HG03565 (cell line): Measurements from ENCODE around the gene CFB.
"Not testable (repeated sequence)": the region's sequence is repeated elsewhere in the genome, so short reads cannot be mapped to it uniquely, and the experiment has no call there.

ENCODE experiments used
- ATAC-seq: cut with Tn5 transposase; IDR thresholded peaks from one replicate; pipeline ENCODE4 v1.9.1; 2021; ENCODE audit warnings: mild to moderate bottlenecking, moderate library complexity; ENCODE audit not compliant: unreplicated experiment

CFB gene

DNA sequence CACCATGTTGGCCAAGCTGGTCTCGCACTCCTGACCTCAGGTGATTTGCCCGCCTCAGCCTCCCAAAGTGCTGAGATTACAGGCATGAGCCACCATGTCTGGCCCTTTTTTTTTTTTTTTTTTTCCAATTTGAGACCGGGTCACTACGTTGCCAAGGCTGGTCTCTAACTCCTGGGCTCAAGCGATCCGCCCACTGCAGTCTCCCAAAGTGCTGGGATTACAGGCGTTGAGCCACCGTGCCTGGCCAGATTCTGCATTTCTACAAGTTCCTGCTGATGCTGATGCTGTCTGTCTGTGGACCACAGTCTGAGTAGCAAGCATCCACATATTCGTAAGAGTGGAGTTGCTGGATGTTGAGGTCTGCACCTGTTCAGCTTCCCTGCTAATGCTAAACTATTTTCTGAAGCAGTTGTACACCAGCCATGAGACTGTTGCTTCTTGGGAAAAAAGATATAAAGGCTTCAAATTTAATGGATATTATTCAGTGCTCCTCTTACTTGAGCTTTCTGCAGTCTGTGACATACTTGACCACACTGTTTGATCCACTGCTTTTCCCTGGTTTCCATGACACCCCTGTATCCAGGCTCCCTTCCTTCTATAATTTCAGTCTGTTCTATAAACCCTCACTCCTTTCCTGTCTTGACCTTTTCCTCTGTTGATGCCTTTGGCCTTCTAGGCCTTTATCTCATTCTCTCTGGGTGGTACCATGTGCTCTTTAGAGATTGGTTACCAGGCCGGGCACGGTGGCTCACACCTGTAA, 33.9 kb upstream of the CFB start:
- no peak for ATAC-seq

DNA sequence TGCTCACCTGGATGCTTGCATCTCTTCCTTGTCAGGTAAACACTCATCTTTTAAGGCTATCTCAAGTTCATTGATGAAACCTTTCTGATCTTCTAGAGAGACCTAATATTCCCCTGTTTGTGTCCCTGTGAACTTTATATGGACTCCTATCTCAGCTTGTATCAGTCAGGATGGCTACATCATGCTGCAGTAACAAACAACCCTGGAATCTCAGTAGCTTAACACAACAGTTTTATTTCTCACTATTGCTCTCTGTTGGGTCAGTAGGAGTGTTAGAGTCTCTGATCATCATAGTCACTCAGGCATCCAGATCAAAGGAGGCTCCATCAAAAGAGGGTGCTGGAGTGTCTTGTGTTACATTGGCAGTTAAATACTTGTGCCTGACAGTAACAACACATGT, 30.5 kb upstream of the CFB start:
- no peak for ATAC-seq

DNA sequence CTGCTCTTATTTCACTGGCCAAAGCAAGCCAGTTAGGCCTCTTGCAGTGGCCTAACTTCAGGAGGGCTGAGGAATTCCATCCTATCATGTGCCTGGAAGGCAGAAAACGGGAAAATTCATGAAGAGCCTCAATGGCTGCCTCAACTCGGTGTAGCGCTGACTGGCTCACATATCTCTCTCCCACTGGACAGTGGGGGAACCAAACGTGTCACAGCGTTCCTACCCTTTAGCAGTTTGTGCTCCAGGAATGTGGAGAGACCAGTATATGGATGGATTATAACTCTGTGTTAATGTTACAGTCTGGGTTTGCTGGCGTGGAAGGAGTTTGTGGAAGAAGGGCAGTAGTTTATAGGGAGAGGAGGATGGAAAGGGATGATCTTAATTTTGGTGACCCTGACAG, 30.1 kb upstream of the CFB start:
- no peak for ATAC-seq

DNA sequence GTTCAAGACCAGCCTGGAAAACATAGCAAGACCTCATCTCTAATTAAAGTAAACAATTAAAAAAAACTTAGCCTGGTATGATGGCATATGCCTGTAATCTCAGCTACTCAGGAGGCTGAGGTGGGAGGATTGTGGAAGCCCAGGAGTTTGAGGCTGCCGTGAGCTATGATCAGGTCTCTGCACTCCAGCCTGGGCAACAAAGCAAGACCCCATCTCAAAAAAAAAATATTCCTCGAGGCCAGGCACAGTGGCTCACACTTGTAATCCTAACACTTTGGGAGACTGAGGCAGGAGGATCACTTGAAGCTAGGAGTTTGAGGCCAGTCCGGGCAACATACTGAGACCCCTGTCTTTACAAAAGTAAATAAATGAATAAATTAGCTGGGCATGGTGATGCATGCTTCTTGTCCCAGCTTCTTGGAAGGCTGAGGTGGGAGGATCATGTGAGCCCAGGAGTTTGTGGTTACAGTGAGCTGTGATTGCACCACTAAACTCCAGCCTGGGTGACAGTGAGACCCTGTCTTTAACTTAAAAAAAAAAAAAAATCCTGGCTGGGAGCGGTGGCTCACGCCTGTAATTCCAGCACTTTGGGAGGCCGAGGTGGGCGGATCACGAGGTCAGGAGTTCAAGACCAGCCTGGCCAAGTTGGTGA, 27.7 kb upstream of the CFB start:
- no peak for ATAC-seq

DNA sequence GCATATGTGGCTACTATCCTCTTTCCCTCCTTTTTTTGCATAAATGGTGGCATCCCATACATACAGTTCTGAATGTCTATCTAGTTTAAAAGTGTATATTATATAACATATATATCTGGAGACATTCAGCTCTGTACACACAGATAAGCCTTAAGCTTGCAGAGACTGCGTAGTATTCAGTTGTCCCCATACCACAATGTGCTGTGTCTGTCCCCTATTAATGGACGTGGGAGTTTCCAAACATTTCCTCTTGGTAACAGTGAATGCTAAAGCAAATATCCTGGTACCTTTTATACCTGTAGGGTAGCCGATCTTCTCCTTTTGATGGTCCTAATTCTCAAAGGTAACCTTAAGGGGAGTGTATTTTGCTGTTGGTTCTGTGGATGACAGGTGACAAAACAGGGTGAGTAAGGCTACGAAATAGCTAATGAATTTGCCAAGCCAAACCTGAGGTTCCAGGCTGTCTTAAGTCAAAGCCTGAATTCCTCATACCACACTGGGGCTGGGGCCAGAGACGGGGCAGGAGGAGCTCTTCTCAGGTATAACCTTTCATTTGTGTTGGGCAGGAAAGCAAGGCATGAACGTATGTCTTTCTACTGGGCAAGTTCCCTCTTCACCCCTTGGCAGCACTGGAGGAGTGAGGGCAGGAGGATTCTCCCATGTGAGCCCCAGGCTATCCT, 26.1 kb upstream of the CFB start:
- no peak for ATAC-seq

DNA sequence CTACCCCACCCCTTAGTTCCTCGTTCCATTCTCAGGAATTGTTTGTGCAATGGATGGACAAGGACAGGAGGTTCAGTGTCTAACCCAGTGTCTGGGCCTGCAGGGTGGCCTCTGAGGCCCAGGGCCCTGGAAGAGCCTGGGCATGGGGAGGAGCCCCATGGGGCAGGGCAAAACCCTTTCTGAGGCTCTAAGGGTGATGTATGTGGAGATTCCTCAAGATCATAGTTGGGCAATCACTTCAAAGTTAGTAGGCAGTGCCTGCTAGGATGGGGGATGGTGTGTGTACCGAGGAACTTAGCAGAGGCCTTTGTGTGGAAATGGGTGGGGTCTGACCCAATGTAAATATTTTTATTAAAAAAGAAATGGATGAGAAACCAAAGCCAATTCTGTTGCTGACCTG, 25.1 kb upstream of the CFB start:
- no peak for ATAC-seq

DNA sequence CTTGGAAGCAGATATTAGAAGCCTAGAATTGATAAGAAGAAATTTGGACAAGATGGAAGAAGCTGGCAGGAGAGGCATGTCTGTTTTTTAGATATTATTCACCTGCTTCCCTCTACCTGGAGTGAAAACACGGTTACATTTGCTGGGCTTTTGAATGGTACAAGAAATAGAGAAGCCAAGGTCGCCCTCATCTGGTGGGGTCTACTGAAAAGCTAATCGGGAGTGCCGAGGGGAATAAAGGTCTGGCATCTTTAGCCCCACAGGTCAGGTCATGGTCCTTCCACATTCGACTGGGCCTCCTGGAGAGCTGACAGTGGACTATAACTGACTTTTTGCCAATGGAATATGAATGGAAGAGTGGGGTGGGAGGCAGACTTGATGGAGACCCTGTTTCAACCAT, 23.0 kb upstream of the CFB start:
- no peak for ATAC-seq

DNA sequence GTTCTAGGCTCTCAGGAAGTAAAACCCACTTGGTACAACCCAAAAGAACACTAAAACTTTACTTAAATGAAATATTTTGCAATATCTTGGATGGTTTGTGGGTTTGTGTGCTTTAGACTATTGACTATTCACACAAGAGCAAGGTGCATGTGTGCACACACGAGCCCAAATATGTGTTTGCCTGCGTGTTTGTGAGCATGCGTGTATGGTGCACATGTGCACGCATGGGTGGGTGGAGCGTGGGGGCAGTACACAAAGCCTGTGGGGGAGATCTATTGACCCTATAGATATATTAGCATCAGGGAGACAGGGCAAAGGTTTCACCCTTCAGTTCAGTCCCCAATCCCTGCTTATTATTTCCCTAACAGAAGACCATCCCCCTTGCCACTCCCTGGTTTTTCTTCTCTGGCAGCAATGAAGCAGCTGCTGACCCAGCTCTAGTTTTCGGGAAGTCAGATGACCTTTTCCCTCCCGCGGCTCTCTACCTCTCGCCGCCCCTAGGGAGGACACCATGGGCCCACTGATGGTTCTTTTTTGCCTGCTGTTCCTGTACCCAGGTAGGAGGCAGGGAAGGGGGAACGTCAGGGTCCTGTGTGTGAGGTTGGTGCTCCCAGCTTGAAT, 18.5 kb upstream of the CFB start, which contains the start of gene C2:
Gene C2, plus strand, starts transcription at position 476 of the 621 bp plus-strand sequence. Its CDS starts 36 bp downstream, at position 512.
- ATAC-seq, result no peak

DNA sequence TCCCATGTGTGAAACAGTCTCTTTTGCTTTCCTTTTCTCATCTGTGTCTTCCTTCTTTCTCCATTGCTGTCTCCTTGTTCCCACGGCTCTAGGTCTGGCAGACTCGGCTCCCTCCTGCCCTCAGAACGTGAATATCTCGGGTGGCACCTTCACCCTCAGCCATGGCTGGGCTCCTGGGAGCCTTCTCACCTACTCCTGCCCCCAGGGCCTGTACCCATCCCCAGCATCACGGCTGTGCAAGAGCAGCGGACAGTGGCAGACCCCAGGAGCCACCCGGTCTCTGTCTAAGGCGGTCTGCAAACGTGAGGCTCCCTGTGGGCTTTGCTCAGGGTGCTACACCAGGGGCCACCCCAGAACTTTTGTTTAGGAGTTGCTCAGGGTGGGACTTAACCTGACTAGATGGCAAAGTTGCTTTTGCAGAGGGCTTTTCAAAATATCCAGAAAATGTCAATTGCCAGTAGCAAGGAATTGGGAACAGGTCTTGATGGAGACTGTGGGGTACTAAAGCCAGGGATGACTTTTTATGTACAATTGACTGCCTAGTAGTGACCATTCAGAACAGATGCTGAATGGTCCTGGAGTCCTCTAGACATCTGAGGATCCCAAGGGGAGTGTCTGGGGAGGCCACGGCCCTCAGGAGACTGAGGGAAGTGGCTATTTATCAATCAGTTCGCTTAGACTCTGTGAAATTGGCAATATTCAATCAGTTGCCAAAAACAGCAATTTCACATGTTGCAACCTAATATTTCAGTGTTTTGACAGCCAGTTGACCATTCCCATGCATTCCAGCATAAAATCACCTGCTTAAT, 17.8 kb upstream of the CFB start:
- ATAC-seq, result no peak

DNA sequence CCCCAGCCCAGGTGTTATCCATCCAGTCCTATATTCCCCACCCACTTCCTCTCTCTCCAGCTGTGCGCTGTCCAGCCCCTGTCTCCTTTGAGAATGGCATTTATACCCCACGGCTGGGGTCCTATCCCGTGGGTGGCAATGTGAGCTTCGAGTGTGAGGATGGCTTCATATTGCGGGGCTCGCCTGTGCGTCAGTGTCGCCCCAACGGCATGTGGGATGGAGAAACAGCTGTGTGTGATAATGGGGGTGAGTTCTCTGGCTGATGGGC, 17.3 kb upstream of the CFB start:
- ATAC-seq, result no peak

DNA sequence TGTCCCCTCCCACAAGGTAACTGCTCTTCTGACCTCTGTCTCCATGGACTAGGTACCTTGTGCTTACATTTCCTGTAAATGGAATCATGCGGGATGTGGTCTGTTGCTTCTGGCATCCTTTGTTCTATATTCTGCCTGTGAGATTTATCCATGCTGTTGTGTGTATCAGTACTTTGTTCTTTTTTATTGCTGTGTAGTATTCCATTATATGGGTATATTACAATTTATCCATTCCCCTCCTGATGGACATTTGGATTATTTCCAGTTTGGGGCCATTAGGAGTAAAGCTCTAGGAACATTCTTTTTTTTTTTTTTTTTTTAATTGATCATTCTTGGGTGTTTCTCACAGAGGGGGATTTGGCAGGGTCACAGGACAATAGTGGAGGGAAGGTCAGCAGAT, 14.9 kb upstream of the CFB start:
- ATAC-seq, result no peak

DNA sequence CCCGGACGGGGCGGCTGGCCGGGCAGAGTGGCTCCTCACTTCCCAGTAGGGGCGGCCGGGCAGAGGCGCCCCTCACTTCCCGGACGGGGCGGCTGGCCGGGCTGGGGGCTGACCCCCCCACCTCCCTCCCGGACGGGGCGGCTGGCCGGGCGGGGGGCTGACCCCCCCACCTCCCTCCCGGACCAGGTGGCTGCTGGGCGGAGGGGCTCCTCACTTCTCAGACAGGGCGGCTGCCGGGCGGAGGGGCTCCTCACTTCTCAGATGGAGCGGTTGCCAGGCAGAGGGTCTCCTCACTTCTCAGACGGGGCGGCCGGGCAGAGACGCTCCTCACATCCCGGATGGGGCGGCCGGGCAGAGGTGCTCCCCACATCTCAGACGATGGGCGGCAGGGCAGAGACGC, 13.8 kb upstream of the CFB start:
- ATAC-seq, result not testable (repeated sequence)

DNA sequence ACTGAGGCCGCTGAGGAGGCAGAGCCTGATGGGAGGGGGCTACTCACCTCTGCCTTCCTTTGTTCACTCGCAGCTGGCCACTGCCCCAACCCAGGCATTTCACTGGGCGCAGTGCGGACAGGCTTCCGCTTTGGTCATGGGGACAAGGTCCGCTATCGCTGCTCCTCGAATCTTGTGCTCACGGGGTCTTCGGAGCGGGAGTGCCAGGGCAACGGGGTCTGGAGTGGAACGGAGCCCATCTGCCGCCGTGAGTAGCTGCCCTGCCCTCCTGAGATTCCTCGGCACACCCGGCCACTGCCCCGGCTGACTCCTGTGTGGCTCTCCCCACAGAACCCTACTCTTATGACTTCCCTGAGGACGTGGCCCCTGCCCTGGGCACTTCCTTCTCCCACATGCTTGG, 12.4 kb upstream of the CFB start:
- ATAC-seq, result no peak

DNA sequence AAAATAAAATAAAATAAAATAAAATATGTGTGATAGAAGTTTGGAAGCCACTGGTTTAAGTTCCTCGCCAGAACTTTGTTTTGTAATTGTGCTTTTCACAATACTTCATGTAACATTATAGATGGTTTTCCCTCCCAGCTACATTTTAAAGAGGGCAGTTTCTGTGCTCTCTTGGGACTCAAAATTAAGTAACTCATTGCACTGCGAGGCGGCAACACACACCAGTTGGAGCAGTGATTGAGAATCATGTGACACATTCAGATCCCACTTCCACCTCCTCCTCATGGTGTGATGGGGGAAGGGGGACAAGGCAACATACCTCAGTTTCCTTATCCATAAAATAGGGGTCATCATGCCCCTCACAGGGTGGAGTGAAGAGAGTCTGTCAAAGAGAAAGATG, 10.9 kb upstream of the CFB start:
- ATAC-seq, result no peak

DNA sequence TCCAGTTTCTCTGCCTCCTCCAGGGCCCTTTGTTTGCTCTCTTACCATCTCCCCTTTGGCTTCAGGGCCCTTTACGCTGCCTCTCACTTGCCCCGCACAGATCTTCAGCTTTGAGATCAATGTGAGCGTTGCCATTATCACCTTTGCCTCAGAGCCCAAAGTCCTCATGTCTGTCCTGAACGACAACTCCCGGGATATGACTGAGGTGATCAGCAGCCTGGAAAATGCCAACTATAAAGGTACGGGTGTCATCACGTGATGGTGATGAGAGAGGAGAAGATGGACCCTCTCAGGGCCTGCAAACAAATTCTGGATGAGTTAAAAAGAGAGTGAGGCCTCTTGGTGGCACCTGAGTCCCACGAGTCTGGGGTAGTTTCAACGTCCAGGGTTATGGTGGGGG, 10.1 kb upstream of the CFB start:
- no peak for ATAC-seq

DNA sequence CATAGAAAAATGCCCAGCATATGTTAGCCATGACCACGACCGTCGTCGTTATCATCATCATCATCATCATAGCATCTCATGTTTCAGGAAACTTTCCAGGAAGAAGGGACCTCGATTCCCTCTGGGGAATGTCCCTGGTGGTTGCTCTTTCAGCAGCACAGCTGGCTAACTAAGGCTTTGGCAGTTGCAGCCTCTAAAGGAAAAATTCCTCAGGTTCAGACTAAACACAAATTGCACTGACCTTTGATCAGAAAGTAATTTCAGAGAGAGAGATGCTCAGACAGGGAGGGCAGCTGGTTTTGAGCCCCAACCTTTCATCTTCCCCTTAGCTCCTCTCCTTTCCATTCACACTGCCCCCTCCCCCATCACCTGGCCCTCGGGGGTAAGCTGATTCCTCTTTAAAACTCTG, 5.6 kb upstream of the CFB start:
- no peak for ATAC-seq

DNA sequence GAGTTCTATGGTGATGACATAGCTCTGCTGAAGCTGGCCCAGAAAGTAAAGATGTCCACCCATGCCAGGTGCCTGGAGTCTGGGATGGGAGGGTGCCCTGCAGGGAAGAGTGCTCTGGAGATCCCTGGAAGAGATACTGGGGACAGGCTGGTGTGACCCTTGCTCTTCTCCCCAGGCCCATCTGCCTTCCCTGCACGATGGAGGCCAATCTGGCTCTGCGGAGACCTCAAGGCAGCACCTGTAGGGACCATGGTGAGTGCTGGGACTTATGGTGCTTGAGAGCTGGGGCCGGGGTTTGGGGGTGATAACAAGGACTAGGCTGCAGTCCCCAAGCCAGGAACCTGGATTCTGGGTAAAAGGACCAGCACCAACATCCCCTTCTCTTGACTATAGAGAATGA, 2.2 kb upstream of the CFB start:
- no peak for ATAC-seq

DNA sequence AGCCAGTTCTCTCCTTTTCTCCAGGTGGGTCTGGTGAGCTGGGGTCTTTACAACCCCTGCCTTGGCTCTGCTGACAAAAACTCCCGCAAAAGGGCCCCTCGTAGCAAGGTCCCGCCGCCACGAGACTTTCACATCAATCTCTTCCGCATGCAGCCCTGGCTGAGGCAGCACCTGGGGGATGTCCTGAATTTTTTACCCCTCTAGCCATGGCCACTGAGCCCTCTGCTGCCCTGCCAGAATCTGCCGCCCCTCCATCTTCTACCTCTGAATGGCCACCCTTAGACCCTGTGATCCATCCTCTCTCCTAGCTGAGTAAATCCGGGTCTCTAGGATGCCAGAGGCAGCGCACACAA, 765 bp upstream of the CFB start:
- no peak for ATAC-seq

DNA sequence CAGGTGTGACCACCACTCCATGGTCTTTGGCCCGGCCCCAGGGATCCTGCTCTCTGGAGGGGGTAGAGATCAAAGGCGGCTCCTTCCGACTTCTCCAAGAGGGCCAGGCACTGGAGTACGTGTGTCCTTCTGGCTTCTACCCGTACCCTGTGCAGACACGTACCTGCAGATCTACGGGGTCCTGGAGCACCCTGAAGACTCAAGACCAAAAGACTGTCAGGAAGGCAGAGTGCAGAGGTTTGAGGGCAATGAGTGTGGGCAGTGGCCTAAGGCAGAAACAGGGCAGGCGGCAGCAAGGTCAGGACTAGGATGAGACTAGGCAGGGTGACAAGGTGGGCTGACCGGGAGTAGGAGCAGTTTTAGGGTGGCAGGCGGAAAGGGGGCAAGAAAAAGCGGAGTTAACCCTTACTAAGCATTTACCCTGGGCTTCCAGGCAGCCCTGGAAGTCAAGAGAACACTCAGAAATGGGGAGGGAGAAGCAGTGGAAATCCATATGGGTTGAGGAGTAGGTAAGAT, 533 bp downstream of the CFB start:
- ATAC-seq, result no peak

DNA sequence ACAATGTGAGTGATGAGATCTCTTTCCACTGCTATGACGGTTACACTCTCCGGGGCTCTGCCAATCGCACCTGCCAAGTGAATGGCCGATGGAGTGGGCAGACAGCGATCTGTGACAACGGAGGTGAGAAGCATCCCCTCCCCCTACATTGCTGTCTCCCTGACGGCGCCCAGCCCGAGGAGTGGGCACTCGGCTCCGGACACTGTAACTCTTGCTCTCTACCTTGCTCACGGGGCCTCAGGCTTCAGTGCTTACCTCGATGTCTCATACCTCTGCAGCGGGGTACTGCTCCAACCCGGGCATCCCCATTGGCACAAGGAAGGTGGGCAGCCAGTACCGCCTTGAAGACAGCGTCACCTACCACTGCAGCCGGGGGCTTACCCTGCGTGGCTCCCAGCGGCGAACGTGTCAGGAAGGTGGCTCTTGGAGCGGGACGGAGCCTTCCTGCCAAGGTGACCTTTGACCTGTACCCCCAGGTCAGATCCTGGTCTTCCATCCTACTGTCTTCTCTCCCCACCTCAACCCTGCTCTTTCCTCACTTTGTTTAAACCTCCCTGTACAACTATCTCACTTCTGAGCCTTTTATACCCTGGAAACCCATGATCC, 1.3 kb downstream of the CFB start:
- no peak for ATAC-seq

DNA sequence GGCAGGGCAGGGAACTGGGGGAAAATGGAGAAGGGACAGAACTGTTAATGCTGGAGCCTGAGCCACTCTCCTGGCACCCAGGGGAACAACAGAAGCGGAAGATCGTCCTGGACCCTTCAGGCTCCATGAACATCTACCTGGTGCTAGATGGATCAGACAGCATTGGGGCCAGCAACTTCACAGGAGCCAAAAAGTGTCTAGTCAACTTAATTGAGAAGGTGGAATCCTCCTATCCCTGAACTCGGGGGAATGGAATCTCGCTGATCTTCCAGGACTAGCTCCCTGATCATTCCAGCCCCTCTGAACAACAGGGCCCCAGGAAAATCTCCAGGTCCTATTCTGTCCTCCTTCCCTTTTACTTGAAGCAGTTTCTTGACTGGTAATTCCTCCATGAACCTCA, 2.0 kb downstream of the CFB start:
- no peak for ATAC-seq
